Lower leg skin (tissue), 3 donors: ENCODE measurements around the gene NT5M.

Source experiments
- POLR2A ChIP-seq, 2 donors: fragments of 450-650 bp; IDR thresholded peaks; one replicate each; pipeline ENCODE4 v1.6.1; 2016 to 2017; ENCODE audit warnings: antibody characterized with exemption in 2 of 2, mild to moderate bottlenecking in 1 of 2, moderate library complexity in 1 of 2
- TF ChIP-seq, protein P1 (sequence below), 3 donors: fragments of 450-650 bp; IDR thresholded peaks; one replicate each; pipeline ENCODE4 v1.5.1; 2016; ENCODE audit warnings: antibody characterized with exemption in 3 of 3, mild to moderate bottlenecking in 3 of 3, moderate library complexity in 2 of 3

DNA sequence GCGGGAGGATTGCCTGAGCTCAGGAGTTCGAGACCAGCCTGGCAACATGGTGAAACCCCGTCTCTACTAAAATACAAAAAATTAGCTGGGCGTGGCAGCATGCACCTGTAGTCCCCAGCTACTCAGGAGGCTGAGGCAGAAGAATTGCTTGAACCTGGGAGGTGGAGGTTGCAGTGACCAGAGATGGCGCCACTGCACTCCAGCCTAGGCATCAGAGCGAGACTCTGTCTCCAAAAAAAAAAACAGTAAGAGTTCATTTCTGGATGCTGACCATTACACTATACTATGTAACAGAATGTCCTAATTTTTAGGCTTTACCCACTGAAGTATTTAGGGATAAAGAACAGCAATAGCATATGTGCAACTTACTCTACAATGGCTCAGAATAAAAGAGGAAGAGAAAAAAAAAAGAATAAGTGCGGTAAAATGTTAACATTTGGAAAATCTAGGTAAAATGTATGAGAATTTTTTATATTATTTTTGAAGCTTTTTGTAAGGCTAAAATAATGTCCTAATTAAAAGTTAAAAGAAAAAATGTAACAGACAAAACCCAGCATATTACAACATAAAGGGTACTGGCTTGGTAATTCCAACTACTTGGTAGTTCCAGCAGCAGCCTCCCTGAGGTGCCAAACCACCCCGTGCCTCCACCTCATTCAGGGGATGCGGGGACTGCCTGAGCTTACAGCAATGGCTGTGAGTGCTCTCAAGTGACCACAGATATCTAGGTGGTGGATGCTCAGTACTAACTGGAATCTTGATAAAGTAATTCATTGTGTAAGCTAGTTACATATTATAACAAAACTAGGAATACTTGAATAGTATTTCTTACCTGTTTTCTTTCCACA is 33.0 kb upstream of the NT5M start:
- TF ChIP-seq, protein P1, sequence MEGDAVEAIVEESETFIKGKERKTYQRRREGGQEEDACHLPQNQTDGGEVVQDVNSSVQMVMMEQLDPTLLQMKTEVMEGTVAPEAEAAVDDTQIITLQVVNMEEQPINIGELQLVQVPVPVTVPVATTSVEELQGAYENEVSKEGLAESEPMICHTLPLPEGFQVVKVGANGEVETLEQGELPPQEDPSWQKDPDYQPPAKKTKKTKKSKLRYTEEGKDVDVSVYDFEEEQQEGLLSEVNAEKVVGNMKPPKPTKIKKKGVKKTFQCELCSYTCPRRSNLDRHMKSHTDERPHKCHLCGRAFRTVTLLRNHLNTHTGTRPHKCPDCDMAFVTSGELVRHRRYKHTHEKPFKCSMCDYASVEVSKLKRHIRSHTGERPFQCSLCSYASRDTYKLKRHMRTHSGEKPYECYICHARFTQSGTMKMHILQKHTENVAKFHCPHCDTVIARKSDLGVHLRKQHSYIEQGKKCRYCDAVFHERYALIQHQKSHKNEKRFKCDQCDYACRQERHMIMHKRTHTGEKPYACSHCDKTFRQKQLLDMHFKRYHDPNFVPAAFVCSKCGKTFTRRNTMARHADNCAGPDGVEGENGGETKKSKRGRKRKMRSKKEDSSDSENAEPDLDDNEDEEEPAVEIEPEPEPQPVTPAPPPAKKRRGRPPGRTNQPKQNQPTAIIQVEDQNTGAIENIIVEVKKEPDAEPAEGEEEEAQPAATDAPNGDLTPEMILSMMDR (IDR thresholded peaks at IDR 0.05): no peak
- no peak for TF ChIP-seq POLR2A (IDR thresholded peaks at IDR 0.05)
